Large intestine (tissue), 3 donors: ENCODE measurements around the gene MYO7A. TPM values are rescaled to one million over a fixed set of nuclear protein-coding genes. Genes with fewer than 3 reads are reported as not detected.

Experiments used
- DNase-seq, 2 donors: peaks; one replicate each; pipeline versions ENCODE4 v3.0.0 to v3.0.0-alpha.2; 2013
- H3K27ac ChIP-seq: one replicate; pipeline ENCODE4 v1.5.1; 2013; ENCODE audit warnings: low read length
- H3K27me3 ChIP-seq: 2 replicates; pipeline ENCODE4 v1.6.1; 2013; ENCODE audit warnings: low read length; ENCODE audit not compliant: control insufficient read depth, insufficient read depth
- H3K36me3 ChIP-seq: 2 replicates; pipeline ENCODE4 v1.6.1; 2013; ENCODE audit warnings: low read length; ENCODE audit not compliant: control insufficient read depth, insufficient read depth
- H3K4me1 ChIP-seq: one replicate; pipeline ENCODE4 v1.6.1; 2013; ENCODE audit warnings: low read length; ENCODE audit not compliant: control insufficient read depth, insufficient read depth
- H3K4me3 ChIP-seq: one replicate; pipeline ENCODE4 v1.5.1; 2013; ENCODE audit warnings: low read length
- H3K9me3 ChIP-seq: one replicate; pipeline ENCODE4 v1.6.1; 2013; ENCODE audit warnings: mild to moderate bottlenecking, low read depth, low read length, moderate library complexity; ENCODE audit not compliant: control insufficient read depth
- WGBS: methylation state at CpG from one replicate; pipeline ENCODE4 v1.1.5; 2013; ENCODE audit warnings: low lambda C conversion rate; ENCODE audit not compliant: insufficient coverage; 5-methylcytosine and 5-hydroxymethylcytosine counted together
- polyA plus RNA-seq: library from polyadenylated mRNA; unstranded; fragments of 120-200 nt; gene quantifications from one replicate; pipeline ENCODE4 v1.2.1, GENCODE V29; 2013

MYO7A gene
- polyA plus RNA-seq, 1 donor, result 68.4 TPM

DNA sequence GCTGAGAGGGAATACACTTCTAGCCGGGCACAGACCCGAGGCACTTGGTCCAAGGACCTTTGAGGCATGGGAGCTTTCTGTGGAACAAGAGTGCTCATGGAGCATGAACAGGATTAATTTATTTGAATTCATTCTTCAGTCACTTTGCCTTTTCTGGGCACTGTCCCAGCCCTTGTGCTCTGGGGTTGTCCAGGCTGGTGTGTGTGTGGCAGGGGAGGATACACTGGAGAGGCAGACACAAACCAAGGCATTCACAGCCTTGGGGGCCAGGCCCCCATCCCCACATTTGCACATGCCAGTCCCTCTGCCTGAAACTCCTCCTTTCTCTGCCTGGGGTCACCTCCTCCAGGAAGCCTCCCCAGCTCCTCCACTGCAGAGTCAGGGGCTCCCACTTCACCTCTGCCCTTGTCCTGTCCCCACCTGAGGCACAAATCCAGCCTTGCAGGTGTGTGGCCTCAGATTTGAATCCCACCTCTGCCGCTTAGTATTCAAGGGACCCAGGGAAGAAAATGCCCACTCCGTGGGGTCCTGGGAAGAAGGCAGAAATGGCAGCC, 55.5 kb downstream of the MYO7A start:
- H3K4me1 ChIP-seq, result peaks cover 14% of the 10 kb centered on the region
- no CpG with 5 or more reads among the region's 4 CpGs for WGBS
- H3K27ac ChIP-seq, result no peak overlapping the region
- DNase-seq, result no peak
- H3K36me3 ChIP-seq, result peaks cover 46% of the 10 kb centered on the region
- H3K9me3 ChIP-seq, result peaks cover 2% of the 10 kb centered on the region
- H3K4me3 ChIP-seq, result no peak overlapping the region
- no peaks in the 10 kb centered on the region for H3K27me3 ChIP-seq

GRCh38 chr11:77184136-77184860, 56.3 kb downstream of the MYO7A start:
- WGBS, result no CpG with 5 or more reads among the region's 15 CpGs
- H3K27ac ChIP-seq, result no peak overlapping the region
- no peak for DNase-seq
- peaks cover 22% of the 10 kb centered on the region for H3K4me1 ChIP-seq
- H3K4me3 ChIP-seq, result no peak overlapping the region
- H3K36me3 ChIP-seq, result peaks cover 40% of the 10 kb centered on the region
- no peaks in the 10 kb centered on the region for H3K27me3 ChIP-seq
- peaks cover 2% of the 10 kb centered on the region for H3K9me3 ChIP-seq

GRCh38 chr11:77186302-77186701, 58.3 kb downstream of the MYO7A start:
- H3K4me1 ChIP-seq, result peaks cover 32% of the 10 kb centered on the region
- H3K9me3 ChIP-seq, result no peaks in the 10 kb centered on the region
- no peak overlapping the region for H3K4me3 ChIP-seq
- H3K27me3 ChIP-seq, result no peaks in the 10 kb centered on the region
- peaks cover 43% of the 10 kb centered on the region for H3K36me3 ChIP-seq
- DNase-seq, result no peak
- H3K27ac ChIP-seq, result peak overlapping the region; percentile 97
- WGBS, result no CpG with 5 or more reads among the region's 1 CpG

- Histone ChIP-seq H3K9me3 (no peaks in the 10 kb centered on the region), H3K4me3 (no peak overlapping the region), H3K4me1 (peaks cover 40% of the 10 kb centered on the region), H3K36me3 (peaks cover 37% of the 10 kb centered on the region), H3K27ac (peak overlapping the region; percentile 97), H3K27me3 (no peaks in the 10 kb centered on the region)
- DNase-seq, result peak; percentile 63 to 83
- no CpG with 5 or more reads among the region's 9 CpGs for whole genome bisulfite sequencing
Observed at GRCh38 chr11:77187111-77187750, 59.2 kb downstream of the MYO7A start.

DNA sequence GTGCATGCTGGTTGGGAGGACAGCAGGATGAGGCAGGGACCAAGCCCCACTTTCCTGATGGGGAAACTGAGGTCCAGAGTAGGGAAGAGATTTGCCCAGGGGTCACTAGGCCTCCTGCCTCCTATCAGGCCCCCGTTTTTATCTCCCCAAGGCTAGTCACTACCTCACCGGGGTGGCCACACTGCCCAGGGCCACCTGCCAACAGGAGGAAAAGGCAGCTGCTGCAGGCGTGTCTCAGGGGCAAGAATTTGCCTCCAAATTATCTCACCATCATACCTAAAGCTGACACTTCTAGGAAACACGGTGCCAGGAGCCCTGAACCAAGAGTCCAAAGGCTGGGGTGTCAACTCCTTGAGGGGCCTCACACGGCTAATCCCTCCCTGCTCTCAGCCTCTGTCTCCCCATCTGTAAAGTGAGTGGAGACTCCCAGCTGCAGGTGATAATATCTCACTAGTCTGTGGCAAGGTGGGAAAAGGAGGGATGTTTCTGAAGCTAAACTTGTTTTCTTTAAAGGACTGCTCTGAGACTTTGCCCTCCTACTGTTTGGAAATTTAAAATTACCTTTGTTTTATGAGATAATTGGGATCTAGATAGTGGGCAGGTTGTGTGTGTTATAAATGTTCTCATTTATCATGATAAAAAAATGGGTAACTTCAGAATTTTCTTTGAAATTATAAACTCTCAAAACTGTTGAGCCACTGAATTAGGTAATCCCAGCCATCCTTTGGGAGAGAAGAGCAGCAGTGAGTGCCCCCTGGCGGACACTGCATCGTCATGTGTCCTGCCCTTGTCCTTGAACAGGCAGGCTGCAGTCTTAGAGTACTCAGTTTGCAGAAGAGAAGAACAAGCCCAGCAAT, 60.0 kb downstream of the MYO7A start:
- Histone ChIP-seq H3K36me3 (peaks cover 31% of the 10 kb centered on the region), H3K9me3 (peaks cover 4% of the 10 kb centered on the region), H3K4me3 (no peak overlapping the region), H3K27me3 (no peaks in the 10 kb centered on the region), H3K27ac (peak overlapping the region; percentile 97), H3K4me1 (peaks cover 41% of the 10 kb centered on the region)
- peak; percentile 84 to 86 for DNase-seq
- WGBS, result no CpG with 5 or more reads among the region's 7 CpGs

DNA sequence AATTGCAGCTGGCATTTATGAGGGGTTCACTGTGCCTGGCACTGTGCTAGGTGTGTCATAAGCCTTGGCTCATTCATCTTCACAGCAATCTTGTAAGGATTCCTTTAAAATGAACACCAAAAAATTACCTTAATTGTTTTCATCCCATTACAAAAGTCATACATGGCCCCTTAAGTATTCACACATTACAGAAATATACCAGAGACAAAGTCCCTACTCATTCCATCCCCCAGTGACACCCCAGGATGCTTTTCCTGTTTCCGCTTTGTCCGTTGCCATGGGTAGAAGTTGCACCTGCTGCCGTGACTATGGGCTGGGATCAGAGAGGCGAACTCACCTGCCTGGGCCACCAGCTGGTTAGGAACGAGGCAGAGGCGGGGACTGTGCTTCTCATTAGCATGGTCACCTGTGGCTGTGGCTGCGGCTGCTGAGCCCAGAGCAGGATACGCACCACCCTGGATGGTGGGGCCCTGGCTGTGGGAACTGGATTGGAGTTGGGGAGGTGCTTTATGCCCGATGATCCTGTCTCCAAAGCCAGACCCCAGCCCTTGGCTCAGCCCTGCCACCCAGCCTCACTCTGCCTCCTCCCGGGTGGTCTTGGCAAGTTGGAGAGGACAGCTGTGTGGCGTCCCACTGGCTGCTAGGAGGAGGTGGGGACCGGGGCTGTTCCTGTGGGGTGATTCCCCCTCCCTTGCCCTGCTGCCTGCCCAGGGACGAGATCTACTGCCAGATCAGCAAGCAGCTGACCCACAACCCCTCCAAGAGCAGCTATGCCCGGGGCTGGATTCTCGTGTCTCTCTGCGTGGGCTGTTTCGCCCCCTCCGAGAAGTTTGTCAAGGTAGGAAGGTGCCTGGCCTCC, 60.8 kb downstream of the MYO7A start:
- no peak overlapping the region for H3K4me3 ChIP-seq
- H3K27ac ChIP-seq, result peak overlapping the region; percentile 97
- WGBS, result no CpG with 5 or more reads among the region's 18 CpGs
- peaks cover 7% of the 10 kb centered on the region for H3K9me3 ChIP-seq
- H3K27me3 ChIP-seq, result no peaks in the 10 kb centered on the region
- H3K4me1 ChIP-seq, result peaks cover 41% of the 10 kb centered on the region
- H3K36me3 ChIP-seq, result peaks cover 34% of the 10 kb centered on the region
- DNase-seq, result peak in 1 of 2 donors; percentile 45

DNA sequence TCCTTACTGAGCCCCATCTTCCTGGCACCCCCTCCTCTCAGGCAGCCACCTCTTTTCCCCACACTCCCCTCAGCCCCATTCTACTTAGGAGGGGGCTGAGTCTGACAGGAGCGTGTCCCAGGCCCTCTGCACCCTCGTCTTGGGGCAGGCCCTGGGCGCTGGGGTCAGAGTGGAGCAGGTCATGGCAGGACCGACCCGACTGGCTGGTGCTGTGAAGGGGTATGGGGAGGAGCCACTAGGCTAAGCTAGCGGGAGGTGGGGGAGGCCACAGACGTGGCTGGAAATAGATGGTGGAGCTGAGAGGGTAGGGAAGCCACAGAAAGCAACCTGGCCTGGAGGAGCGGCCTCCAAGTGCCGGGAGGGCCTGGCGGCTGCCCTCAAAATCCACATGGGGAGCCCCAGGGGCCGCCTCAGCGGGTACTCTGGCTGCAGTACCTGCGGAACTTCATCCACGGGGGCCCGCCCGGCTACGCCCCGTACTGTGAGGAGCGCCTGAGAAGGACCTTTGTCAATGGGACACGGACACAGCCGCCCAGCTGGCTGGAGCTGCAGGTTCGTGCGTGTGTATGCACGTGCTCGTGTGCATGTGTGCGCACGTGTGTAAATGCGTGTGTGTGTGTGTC, 61.7 kb downstream of the MYO7A start:
- H3K4me3 ChIP-seq, result no peak overlapping the region
- no CpG with 5 or more reads among the region's 28 CpGs for WGBS
- H3K36me3 ChIP-seq, result peaks cover 39% of the 10 kb centered on the region
- H3K27me3 ChIP-seq, result no peaks in the 10 kb centered on the region
- H3K9me3 ChIP-seq, result peaks cover 7% of the 10 kb centered on the region
- peaks cover 41% of the 10 kb centered on the region for H3K4me1 ChIP-seq
- no peak for DNase-seq
- peak overlapping the region; percentile 97 for H3K27ac ChIP-seq

- Histone ChIP-seq H3K27me3 (no peaks in the 10 kb centered on the region), H3K9me3 (peaks cover 7% of the 10 kb centered on the region), H3K4me3 (no peak overlapping the region), H3K36me3 (peaks cover 47% of the 10 kb centered on the region), H3K4me1 (peaks cover 41% of the 10 kb centered on the region), H3K27ac (no peak overlapping the region)
- DNase-seq, result no peak
- WGBS, result no CpG with 5 or more reads among the region's 21 CpGs
Observed at GRCh38 chr11:77190331-77191075, 62.5 kb downstream of the MYO7A start.

DNA sequence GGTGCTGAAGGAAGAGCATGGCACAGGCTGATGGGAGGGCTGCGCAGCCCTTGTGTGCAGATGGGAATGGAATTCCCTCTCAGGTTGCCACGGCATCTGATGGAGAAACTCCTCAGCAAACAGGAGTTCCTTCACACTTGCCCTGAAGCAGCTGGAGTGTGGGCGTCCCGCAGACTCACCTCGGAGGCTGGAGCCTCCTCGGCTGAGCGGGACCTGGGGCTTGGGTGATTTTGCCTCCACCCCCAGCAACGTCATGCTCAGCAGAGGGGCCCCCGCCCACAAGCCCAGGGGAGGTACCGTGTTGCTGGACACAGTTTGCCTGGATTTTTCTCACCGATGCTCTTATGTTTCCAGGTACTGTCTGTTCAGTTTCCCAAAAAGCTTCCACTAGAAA, 63.4 kb downstream of the MYO7A start:
- H3K27me3 ChIP-seq, result no peaks in the 10 kb centered on the region
- H3K9me3 ChIP-seq, result peaks cover 7% of the 10 kb centered on the region
- H3K36me3 ChIP-seq, result peaks cover 50% of the 10 kb centered on the region
- H3K4me1 ChIP-seq, result peaks cover 41% of the 10 kb centered on the region
- no peak overlapping the region for H3K4me3 ChIP-seq
- DNase-seq, result no peak
- H3K27ac ChIP-seq, result no peak overlapping the region
- no CpG with 5 or more reads among the region's 11 CpGs for WGBS
